Activated gamma-delta T cell treated with anti-CD3 and anti-CD28 coated beads, Interleukin-2, amount 50 U/mL, for 16 hours (primary cell): ENCODE results near the gene SLC44A1.

ENCODE experiments used
- DNase-seq: peaks from one replicate; pipeline ENCODE4 v3.0.0-alpha.2; 2020; ENCODE audit warnings: low read depth

Gene SLC44A1

GRCh38 chr9:105305856-105306255 is 61.4 kb downstream of the SLC44A1 start:
- no peak for DNase-seq

GRCh38 chr9:105306351-105307140 is 62.1 kb downstream of the SLC44A1 start:
- DNase-seq, result no peak

GRCh38 chr9:105307591-105308130 is 63.2 kb downstream of the SLC44A1 start:
- no peak for DNase-seq

GRCh38 chr9:105308461-105309341 is 64.2 kb downstream of the SLC44A1 start:
- DNase-seq, result no peak

- DNase-seq, result no peak
These were observed 65.1 kb downstream of the SLC44A1 start for GRCh38 chr9:105309531-105309931.

- DNase-seq, result no peak
These were observed 66.9 kb downstream of the SLC44A1 start for GRCh38 chr9:105311306-105311705.

GRCh38 chr9:105313238-105313637 is 68.8 kb downstream of the SLC44A1 start:
- no peak for DNase-seq

- DNase-seq, result no peak
These were observed 72.3 kb downstream of the SLC44A1 start for GRCh38 chr9:105316703-105317102.

- no peak for DNase-seq
These were observed 74.3 kb downstream of the SLC44A1 start for GRCh38 chr9:105318729-105319191.

GRCh38 chr9:105319202-105319813 is 74.9 kb downstream of the SLC44A1 start:
- DNase-seq, result no peak

GRCh38 chr9:105320568-105320967 is 76.1 kb downstream of the SLC44A1 start:
- DNase-seq, result no peak

- no peak for DNase-seq
These were observed 83.8 kb downstream of the SLC44A1 start for GRCh38 chr9:105328296-105328695.

- DNase-seq, result no peak
These were observed 84.6 kb downstream of the SLC44A1 start for GRCh38 chr9:105328872-105329718.

- no peak for DNase-seq
These were observed 85.2 kb downstream of the SLC44A1 start for GRCh38 chr9:105329719-105330062.

- no peak for DNase-seq
These were observed 85.8 kb downstream of the SLC44A1 start for GRCh38 chr9:105330201-105330600.

- no peak for DNase-seq
These were observed 86.3 kb downstream of the SLC44A1 start for GRCh38 chr9:105330755-105331154.

GRCh38 chr9:105331160-105331559 is 86.7 kb downstream of the SLC44A1 start:
- no peak for DNase-seq

GRCh38 chr9:105331755-105332154 is 87.3 kb downstream of the SLC44A1 start:
- DNase-seq, result no peak

- no peak for DNase-seq
These were observed 88.0 kb downstream of the SLC44A1 start for GRCh38 chr9:105332471-105332870.

GRCh38 chr9:105333076-105333475 is 88.6 kb downstream of the SLC44A1 start:
- no peak for DNase-seq

GRCh38 chr9:105333811-105334210 is 89.4 kb downstream of the SLC44A1 start:
- no peak for DNase-seq
